Stimulated activated CD8-positive, alpha-beta memory T cell treated with anti-CD3 and anti-CD28 coated beads, Interleukin-15, amount 100 ng/mL, for 1 hour (primary cell): Measurements from ENCODE around the gene GLO1.
A peak's percentile ranks its signal among the peaks of the same experiment; 100 is the strongest.

Experiments
- DNase-seq: peaks from one replicate; pipeline ENCODE4 v3.0.0-alpha.2; 2020; ENCODE audit warnings: low read depth

GLO1 gene

DNA sequence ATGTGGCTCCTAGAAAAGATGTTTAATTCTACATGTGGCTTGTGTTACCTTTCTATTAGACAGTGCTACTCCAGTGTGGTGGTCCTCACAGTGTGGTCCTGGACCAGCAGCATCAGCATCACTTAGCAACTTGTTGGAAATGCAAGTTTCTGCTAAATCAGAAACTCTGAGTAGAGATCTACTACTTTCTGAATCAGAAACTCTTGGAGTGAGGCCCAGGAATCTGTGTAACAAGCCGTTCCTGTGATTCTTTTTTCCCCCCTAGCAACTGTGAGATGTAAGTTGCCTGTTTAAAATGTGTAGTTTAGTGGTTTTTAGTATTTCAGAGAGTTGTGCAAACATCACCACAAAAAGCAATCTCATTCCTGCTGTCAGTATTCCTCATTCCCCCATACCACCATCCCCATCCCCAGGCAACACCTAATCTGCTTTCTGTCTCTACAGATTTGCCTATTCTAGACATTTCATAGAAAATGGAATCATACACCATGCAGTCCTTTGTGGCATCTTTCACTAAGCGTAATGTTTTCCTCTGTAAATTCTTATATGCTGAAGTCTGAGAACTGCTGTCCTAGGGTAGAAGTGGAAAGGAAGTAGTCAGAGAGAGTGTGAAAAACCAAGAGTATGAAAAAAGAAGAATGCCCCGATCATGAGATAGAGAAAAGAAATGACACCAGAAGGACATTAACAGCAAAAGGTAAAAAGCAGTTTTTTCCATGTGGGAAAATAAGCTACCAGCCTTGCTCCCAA, 44.4 kb downstream of the GLO1 start:
- no peak for DNase-seq

DNA sequence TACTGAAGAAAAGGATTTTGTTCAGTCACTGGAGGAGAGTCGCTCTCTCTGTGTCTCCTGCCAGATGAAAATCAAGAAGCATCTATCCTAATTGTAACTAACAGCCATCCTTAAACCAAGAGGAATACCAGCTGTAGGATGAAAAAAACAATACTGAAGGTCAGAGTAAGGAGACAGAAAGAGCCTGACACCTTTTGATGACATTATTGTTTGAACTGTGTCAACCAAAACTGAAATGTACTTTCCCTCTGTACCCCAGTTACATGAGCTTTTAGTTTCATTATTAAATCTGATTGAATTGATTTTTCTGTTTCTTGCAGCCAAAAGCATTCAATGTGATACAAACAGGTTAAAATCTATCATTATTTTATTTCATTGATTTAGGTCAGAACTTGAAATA, 46.0 kb downstream of the GLO1 start:
- DNase-seq, result no peak

DNA sequence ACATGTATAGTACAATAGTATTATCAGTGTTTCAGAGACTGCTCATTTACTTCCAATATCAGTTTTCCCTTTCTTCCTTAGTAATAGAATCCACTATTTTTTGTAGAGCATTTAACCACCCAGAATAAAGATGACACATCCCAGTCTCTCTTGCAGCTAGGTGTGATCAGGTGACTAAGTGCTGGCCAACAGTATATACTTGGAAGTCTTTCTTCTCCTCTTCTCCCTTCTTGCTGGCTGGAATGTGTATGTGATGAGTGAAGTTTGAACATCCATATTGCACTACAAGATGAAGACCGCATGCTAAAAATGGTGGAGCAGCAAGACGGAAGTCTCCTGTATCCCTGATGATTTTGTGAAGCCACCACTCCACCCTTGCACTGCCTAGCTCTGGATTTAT, 48.7 kb downstream of the GLO1 start:
- DNase-seq, result no peak

GRCh38 chr6:38651121-38651784, 51.7 kb downstream of the GLO1 start:
- DNase-seq, result no peak

GRCh38 chr6:38650207-38650752, 52.7 kb downstream of the GLO1 start:
- no peak for DNase-seq

DNA sequence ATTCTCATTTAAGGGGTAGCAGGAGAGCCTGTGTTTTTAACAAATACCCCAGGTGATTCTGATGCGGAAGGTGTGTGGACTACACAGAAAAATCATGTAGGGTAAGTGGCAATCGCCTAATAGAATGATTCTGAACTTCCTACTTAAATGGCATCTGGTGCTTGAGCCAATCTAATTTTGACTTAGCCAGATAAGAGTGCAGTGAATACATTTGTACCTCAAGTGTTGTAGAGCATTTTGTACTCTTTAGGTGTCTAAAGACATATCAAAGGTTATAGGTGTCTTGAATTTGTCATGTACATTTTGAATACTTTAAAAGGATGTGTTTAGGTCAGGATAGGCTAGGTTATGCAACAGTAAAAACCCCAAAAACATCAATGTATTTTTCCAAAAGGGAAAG, 53.2 kb downstream of the GLO1 start:
- DNase-seq, result no peak

DNA sequence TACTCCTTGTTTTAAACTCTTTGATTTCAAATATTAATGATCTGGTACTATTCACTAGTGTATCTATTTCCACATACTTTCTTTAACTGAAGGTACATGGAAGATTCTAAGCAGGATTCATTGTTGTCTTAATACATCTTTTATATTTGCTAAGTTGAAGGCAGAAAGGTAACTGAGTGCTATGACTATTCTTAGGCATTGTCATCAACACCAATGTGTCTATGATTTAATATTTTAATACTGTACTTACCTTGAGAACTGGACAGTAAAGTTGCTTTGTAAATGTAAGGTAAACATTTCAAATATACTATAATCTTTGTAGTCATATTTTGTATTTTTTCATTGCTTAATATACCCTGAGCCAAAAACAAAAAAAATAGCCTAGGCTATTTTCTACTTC, 54.3 kb downstream of the GLO1 start:
- no peak for DNase-seq

GRCh38 chr6:38646166-38646878, 56.6 kb downstream of the GLO1 start:
- no peak for DNase-seq

DNA sequence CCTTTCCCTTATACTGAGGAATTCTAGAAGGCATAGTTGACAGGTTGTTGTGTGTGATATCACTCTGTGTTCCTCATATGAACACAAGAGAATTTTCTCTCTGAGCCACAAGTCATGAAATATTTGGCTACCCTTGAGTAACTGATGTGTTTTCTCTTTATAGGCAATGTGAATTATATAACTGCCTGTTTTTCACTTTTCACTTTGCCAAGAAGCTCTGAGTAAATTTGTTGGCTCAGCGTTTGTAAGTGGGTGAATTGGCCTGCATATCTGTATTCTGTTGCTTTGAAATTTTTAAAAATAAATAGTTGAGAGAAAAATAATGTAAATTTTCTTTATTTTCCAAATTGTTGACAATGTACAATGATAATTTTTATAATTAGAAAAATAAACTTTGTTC, 58.0 kb downstream of the GLO1 start:
- DNase-seq, result no peak

DNA sequence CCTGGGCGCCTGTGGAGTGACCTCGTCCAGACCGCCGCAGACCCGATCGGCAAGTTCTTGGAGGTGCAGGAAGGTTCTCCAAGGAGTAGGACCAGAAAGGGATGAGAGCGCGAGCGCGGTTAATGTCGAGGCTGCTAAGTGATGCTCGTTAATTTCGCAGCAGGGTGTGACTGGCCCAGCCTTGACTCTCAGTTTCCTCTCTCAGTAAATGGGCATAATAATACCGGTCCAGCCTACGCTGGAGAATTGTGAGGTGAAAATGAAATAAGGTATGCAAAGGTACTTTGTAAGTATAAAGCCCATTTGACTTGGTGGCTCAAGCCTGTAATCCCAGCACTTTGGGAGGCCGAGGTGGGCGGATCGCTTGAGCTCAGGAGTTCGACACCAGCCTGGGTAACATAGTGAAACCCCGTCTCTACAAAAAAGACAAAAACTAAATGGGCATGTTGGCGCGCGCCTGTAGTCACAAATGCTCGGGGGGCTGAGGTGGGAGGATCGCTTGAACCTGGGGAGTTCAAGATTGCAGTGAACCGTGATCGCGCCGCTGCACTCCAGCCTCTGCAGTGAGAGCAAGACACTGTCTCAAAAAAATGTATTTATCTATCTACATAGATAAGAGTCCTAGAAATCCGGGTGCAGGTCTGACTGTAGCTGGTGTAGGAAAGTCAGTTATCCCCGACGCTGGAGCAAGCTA, 62.6 kb downstream of the GLO1 start:
- DNase-seq, result no peak

DNA sequence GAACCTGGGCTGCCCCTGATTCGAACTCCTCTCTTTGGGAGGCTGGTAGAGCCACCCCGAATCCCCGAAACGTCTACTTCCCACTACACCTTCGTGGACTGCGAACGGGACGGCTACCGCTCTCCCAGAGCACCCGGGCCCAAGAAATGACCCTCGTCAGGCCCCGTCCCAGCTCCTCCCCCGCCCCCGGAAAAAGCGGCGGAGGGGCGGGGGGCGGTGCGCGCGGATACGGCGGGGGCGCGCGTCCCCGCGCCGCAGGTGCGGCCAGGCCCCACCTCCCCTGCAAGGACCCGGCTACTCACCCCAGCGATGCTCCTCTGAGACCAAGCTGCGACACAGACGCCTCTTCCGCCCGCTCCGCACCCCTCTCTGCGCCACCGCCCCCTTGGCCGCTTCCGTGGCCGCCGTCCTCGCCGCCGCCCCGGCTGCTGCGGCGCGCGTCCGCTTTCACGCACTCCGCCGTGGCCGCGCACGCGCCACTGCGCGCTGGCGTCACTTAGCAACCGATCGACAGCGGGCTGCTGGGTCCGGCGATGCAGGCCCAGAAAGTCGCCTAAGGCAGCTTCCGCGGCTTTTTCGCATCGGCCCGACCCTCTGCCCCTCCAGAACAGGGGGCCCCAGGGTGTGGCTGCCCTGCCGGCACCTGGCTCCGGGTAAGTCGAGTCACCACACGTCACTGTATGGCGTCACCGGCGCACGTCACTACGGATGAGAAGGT, 63.3 kb downstream of the GLO1 start, which contains the start of gene BTBD9:
BTBD9 (minus strand) TSS at position 432 of the 718 bp plus-strand sequence.
- DNase-seq, result peak; percentile 50

- DNase-seq, result peak; percentile 39
These were observed 63.9 kb downstream of the GLO1 start for GRCh38 chr6:38638941-38639497.

- no peak for DNase-seq
These were observed 65.2 kb downstream of the GLO1 start for GRCh38 chr6:38637756-38638155.

GRCh38 chr6:38636027-38636426, 66.9 kb downstream of the GLO1 start:
- no peak for DNase-seq

- no peak for DNase-seq
These were observed 68.4 kb downstream of the GLO1 start for GRCh38 chr6:38634518-38634917.

GRCh38 chr6:38632490-38632889, 70.5 kb downstream of the GLO1 start:
- no peak for DNase-seq

- no peak for DNase-seq
These were observed 71.7 kb downstream of the GLO1 start for GRCh38 chr6:38631186-38631783.
